Aorta (tissue), 5 donors: ENCODE measurements around the gene SNAPC2. TPM values are rescaled to one million over a fixed set of nuclear protein-coding genes. Genes with fewer than 3 reads are reported as not detected.
"Not testable (repeated sequence)": the region's sequence is repeated elsewhere in the genome, so short reads cannot be mapped to it uniquely, and the experiment has no call there.

Experiments used
- ATAC-seq: fragments of 200-7000 bp; cut with Tn5 transposase; one replicate; pipeline ENCODE4 v1.9.1; 2022; ENCODE audit warnings: moderate library complexity; ENCODE audit not compliant: low FRiP score
- DNase-seq, 2 donors: peaks; one replicate each; pipeline ENCODE4 v3.0.0-alpha.2; 2020
- H3K27ac ChIP-seq, 2 donors: one replicate each; pipeline ENCODE4 v1.5.1; 2013; ENCODE audit warnings: low read length in 2 of 2, mild to moderate bottlenecking in 2 of 2, moderate library complexity in 2 of 2, control low read depth in 1 of 2, inconsistent platforms in 1 of 2, low read depth in 1 of 2
- H3K27me3 ChIP-seq, 2 donors: one replicate each; pipeline ENCODE4 v1.6.1; 2013; ENCODE audit warnings: control low read depth in 1 of 2, low read length in 1 of 2, mild to moderate bottlenecking in 1 of 2, moderate library complexity in 1 of 2; ENCODE audit not compliant: insufficient read depth in 2 of 2, control insufficient read depth in 1 of 2
- H3K36me3 ChIP-seq, 2 donors: one replicate each; pipeline ENCODE4 v1.6.1; 2013; ENCODE audit warnings: control low read depth in 1 of 2, low read length in 1 of 2, mild to moderate bottlenecking in 1 of 2; ENCODE audit not compliant: insufficient read depth in 2 of 2, control insufficient read depth in 1 of 2
- H3K4me1 ChIP-seq, 2 donors: one replicate each; pipeline ENCODE4 v1.6.1; 2013; ENCODE audit warnings: low read length in 2 of 2, control low read depth in 1 of 2, mild to moderate bottlenecking in 1 of 2, moderate library complexity in 1 of 2; ENCODE audit not compliant: insufficient read depth in 2 of 2, control insufficient read depth in 1 of 2
- H3K4me3 ChIP-seq, 2 donors: one replicate each; pipeline ENCODE4 v1.5.1; 2013; ENCODE audit warnings: low read length in 2 of 2, control low read depth in 1 of 2, mild to moderate bottlenecking in 1 of 2
- H3K9me3 ChIP-seq: one replicate; pipeline ENCODE4 v1.6.1; 2013; ENCODE audit warnings: mild to moderate bottlenecking, low read length; ENCODE audit not compliant: control insufficient read depth
- WGBS, 2 donors: extraction: QIAGEN DNeasy Blood & Tissue Kit; methylation state at CpG; one replicate each; pipeline ENCODE4 v1.1.7; 2013; 5-methylcytosine and 5-hydroxymethylcytosine counted together
- intact Hi-C, 2 donors: fragments of 100-400 bp; cut with DNase I; formaldehyde crosslinking; loops; one replicate each; pipeline versions ENCODE4 v1.14.2 to v1.15.0; 2022
- polyA plus RNA-seq, 2 donors: library from polyadenylated mRNA; stranded (reverse); fragments of 200-250 nt; gene quantifications; one replicate each; pipeline ENCODE4 v1.2.3, GENCODE V29; 2013
- total RNA-seq, 2 donors: library from RNA; stranded (reverse); fragmentation: NEBNext Ultra II Directional; extraction: Animal tissue kit (Norgen Biotek cat#: 25700); gene quantifications; one replicate each; pipeline ENCODE4 v1.2.1, GENCODE V29; 2021
- donor health status: healthy with polysubstance abuse.
- donor health status: Bipolar disorder and iron deficiency.
- donor health status: DM: no; HTN: no; CAD: no.
- donor health status: DM: no; HTN: no; CAD: no.
- donor health status: DM: yes; HTN: yes; CAD: no.

SNAPC2 gene
- total and polyA plus RNA-seq, 4 donors, result 12.0 to 26.6 (median 21.3) TPM

- WGBS, 2 donors, result 97% methylated on average over 4 of the region's 4 CpGs
- Histone ChIP-seq H3K36me3 (no peaks in the 10 kb centered on the region), H3K27ac (no peak overlapping the region), H3K4me1 (no peaks in the 10 kb centered on the region), H3K4me3 (no peak overlapping the region), H3K27me3 (no peaks in the 10 kb centered on the region), H3K9me3 (no peaks in the 10 kb centered on the region)
- intact Hi-C loops, result loop anchor here in 1 of 2 donors (5.0 to 10.0 kb wide), 2 partner anchors 54 to 307 kb away; no protein-coding TSS in a partner anchor
- ATAC-seq, result no peak
- DNase-seq, result no peak
Measured at GRCh38 chr19:7947939-7948338, 27.8 kb downstream of the SNAPC2 start.

GRCh38 chr19:7953060-7953459 is 32.9 kb downstream of the SNAPC2 start:
- Histone ChIP-seq H3K27ac (no peak overlapping the region), H3K4me1 (no peaks in the 10 kb centered on the region), H3K4me3 (no peak overlapping the region), H3K9me3 (no peaks in the 10 kb centered on the region), H3K27me3 (no peaks in the 10 kb centered on the region), H3K36me3 (no peaks in the 10 kb centered on the region)
- DNase-seq (no peak), ATAC-seq (no peak)
- intact Hi-C loops, result no loop called here
- 21 to 24% methylated on average over 3 of the region's 3 CpGs for WGBS, 2 donors

- no peak overlapping the region for H3K4me3 ChIP-seq
- no peak overlapping the region for H3K27ac ChIP-seq
- 61 to 77% methylated on average over 7 of the region's 7 CpGs for WGBS, 2 donors
- no peaks in the 10 kb centered on the region for H3K36me3 ChIP-seq
- H3K9me3 ChIP-seq, result no peaks in the 10 kb centered on the region
- no peaks in the 10 kb centered on the region for H3K27me3 ChIP-seq
- no peak for ATAC-seq
- intact Hi-C loops, result no loop called here
- no peaks in the 10 kb centered on the region for H3K4me1 ChIP-seq
- no peak for DNase-seq
Measured at GRCh38 chr19:7953576-7953975, 33.4 kb downstream of the SNAPC2 start.

- H3K27ac ChIP-seq, result no peak overlapping the region
- ATAC-seq, result no peak
- H3K4me1 ChIP-seq, result no peaks in the 10 kb centered on the region
- H3K27me3 ChIP-seq, result no peaks in the 10 kb centered on the region
- H3K4me3 ChIP-seq, result no peak overlapping the region
- H3K36me3 ChIP-seq, result no peaks in the 10 kb centered on the region
- 86% methylated on average over 11 of the region's 11 CpGs for WGBS, 2 donors
- intact Hi-C loops, result no loop called here
- H3K9me3 ChIP-seq, result no peaks in the 10 kb centered on the region
- DNase-seq, result no peak
Measured at GRCh38 chr19:7955696-7956095, 35.6 kb downstream of the SNAPC2 start.

- Histone ChIP-seq H3K36me3 (peaks cover 0 to 3% of the 10 kb centered on the region in 2 donors), H3K4me3 (no peak overlapping the region), H3K27me3 (no peaks in the 10 kb centered on the region), H3K4me1 (no peaks in the 10 kb centered on the region), H3K9me3 (no peaks in the 10 kb centered on the region), H3K27ac (no peak overlapping the region)
- DNase-seq (no peak), ATAC-seq (no peak)
- 62 to 68% methylated on average over 6 of the region's 6 CpGs for WGBS, 2 donors
- intact Hi-C loops, result no loop called here
Measured at GRCh38 chr19:7959211-7959610, 39.1 kb downstream of the SNAPC2 start.

- H3K4me1 ChIP-seq, H3K36me3 ChIP-seq, intact Hi-C loops, H3K27ac ChIP-seq, DNase-seq, H3K4me3 ChIP-seq, ATAC-seq, H3K9me3 ChIP-seq, H3K27me3 ChIP-seq: not testable (repeated sequence)
- 90 to 95% methylated on average over 4 of the region's 4 CpGs for WGBS, 2 donors
Measured at GRCh38 chr19:7961082-7961481, 40.9 kb downstream of the SNAPC2 start.

GRCh38 chr19:7961920-7962626 is 41.9 kb downstream of the SNAPC2 start:
- 84 to 85% methylated on average over 13 of the region's 13 CpGs for WGBS, 2 donors

GRCh38 chr19:7962644-7963268 is 42.6 kb downstream of the SNAPC2 start:
- no peak overlapping the region for H3K4me3 ChIP-seq
- ATAC-seq, result no peak
- no peak overlapping the region for H3K27ac ChIP-seq
- WGBS, 2 donors, result 86 to 88% methylated on average over 22 of the region's 22 CpGs
- no peak for DNase-seq
- peaks cover 3% of the 10 kb centered on the region in 2 donors for H3K36me3 ChIP-seq
- no peaks in the 10 kb centered on the region for H3K27me3 ChIP-seq
- H3K4me1 ChIP-seq, result no peaks in the 10 kb centered on the region
- no peaks in the 10 kb centered on the region for H3K9me3 ChIP-seq
- intact Hi-C loops, result no loop called here

More at GRCh38 chr19:7961920-7962626, 41.9 kb downstream of the SNAPC2 start:
- Histone ChIP-seq H3K36me3 (peaks cover 0 to 3% of the 10 kb centered on the region in 2 donors), H3K27ac (no peak overlapping the region), H3K4me3 (no peak overlapping the region), H3K9me3 (no peaks in the 10 kb centered on the region), H3K27me3 (no peaks in the 10 kb centered on the region), H3K4me1 (no peaks in the 10 kb centered on the region)
- DNase-seq, result no peak
- no peak for ATAC-seq
- intact Hi-C loops, result no loop called here

GRCh38 chr19:7963566-7963965 is 43.4 kb downstream of the SNAPC2 start:
- DNase-seq, result no peak
- WGBS, 2 donors, result 94 to 95% methylated on average over 25 of the region's 25 CpGs
- no peak overlapping the region for H3K27ac ChIP-seq
- H3K4me1 ChIP-seq, result no peaks in the 10 kb centered on the region
- H3K36me3 ChIP-seq, result peaks cover 3% of the 10 kb centered on the region in 2 donors
- ATAC-seq, result no peak
- H3K4me3 ChIP-seq, result no peak overlapping the region
- H3K27me3 ChIP-seq, result no peaks in the 10 kb centered on the region
- intact Hi-C loops, result no loop called here
- no peaks in the 10 kb centered on the region for H3K9me3 ChIP-seq
